Calu3 (cell line): ENCODE data around the gene CD70. TPM values are rescaled to one million over a fixed set of nuclear protein-coding genes. Genes with fewer than 3 reads are reported as not detected.

Source experiments
- BruUV-seq: library from RNA; stranded (reverse); fragments of 400-500 nt; replicated peaks from 2 replicates; lab custom pipeline; 2021; lab: Mats Ljungman, UMichigan
- CTCF ChIA-PET: fragments of 300-600 bp; sonication (Branson Sonifier 250); formaldehyde crosslinking; loops from one replicate; lab custom pipeline; 2022; ENCODE audit warnings: antibody characterized with exemption; lab: Charles Lee
- DNase-seq: peaks from one replicate; pipeline ENCODE4 v3.0.0; 2022
- H3K27ac Mint-ChIP-seq: one replicate; pipeline ENCODE4 v1.8.0; 2022; ENCODE audit warnings: mixed read lengths; ENCODE audit not compliant: unreplicated experiment
- H3K27me3 Mint-ChIP-seq: one replicate; pipeline ENCODE4 v1.8.0; 2022; ENCODE audit warnings: mixed read lengths; ENCODE audit not compliant: unreplicated experiment
- H3K36me3 Mint-ChIP-seq: one replicate; pipeline ENCODE4 v1.8.0; 2022; ENCODE audit warnings: mild to moderate bottlenecking, moderate library complexity, mixed read lengths; ENCODE audit not compliant: insufficient read depth, unreplicated experiment
- H3K4me1 Mint-ChIP-seq: one replicate; pipeline ENCODE4 v1.8.0; 2022; ENCODE audit warnings: mild to moderate bottlenecking, low read depth, mixed read lengths; ENCODE audit not compliant: unreplicated experiment
- H3K4me3 Mint-ChIP-seq: one replicate; pipeline ENCODE4 v1.8.0; 2022; ENCODE audit warnings: mild to moderate bottlenecking, low read depth, moderate library complexity, mixed read lengths; ENCODE audit not compliant: unreplicated experiment
- H3K9me3 Mint-ChIP-seq: one replicate; pipeline ENCODE4 v1.8.0; 2022; ENCODE audit warnings: low read depth, mixed read lengths; ENCODE audit not compliant: unreplicated experiment
- CTCF ChIP-seq: fragments of 200-600 bp; IDR thresholded peaks from one replicate; pipeline ENCODE4 v1.8.0; 2022; ENCODE audit warnings: antibody characterized with exemption; ENCODE audit not compliant: unreplicated experiment
- intact Hi-C: fragments of 100-400 bp; cut with micrococcal nuclease; formaldehyde crosslinking; loops from one replicate; pipeline ENCODE4 v1.10.0; 2022; ENCODE audit not compliant: unreplicated experiment
- total RNA-seq: library from RNA; stranded (reverse); gene quantifications from 2 replicates; pipeline ENCODE4 v1.2.3, GENCODE V29; 2022

CD70 gene
- total RNA-seq, 1 experiment from 2014 or later = 0.68 TPM

- Mint-ChIP-seq H3K4me1 (no peaks in the 10 kb centered on the region), H3K36me3 (no peaks in the 10 kb centered on the region), H3K27ac (no peak overlapping the region), H3K27me3 (no peaks in the 10 kb centered on the region), H3K9me3 (no peaks in the 10 kb centered on the region), H3K4me3 (no peak overlapping the region)
- intact Hi-C loops = no loop called here
- CTCF ChIA-PET = no interaction called here
- TF ChIP-seq CTCF = no peak
- no TSS peak for BruUV-seq
- no peak for DNase-seq
Measured at GRCh38 chr19:6540918-6541689, 49.8 kb downstream of the CD70 start.

GRCh38 chr19:6539514-6539913 lies 51.4 kb downstream of the CD70 start:
- DNase-seq = no peak
- Mint-ChIP-seq H3K4me3 (no peak overlapping the region), H3K36me3 (no peaks in the 10 kb centered on the region), H3K4me1 (no peaks in the 10 kb centered on the region), H3K27ac (no peak overlapping the region), H3K27me3 (no peaks in the 10 kb centered on the region), H3K9me3 (no peaks in the 10 kb centered on the region)
- BruUV-seq = no TSS peak
- TF ChIP-seq CTCF = no peak
- CTCF ChIA-PET = no interaction called here
- intact Hi-C loops = no loop called here

Other genes with a start within 250 kb of the CD70 start
- 50.4 and 53.4 TPM in 2 replicates for gene CLPP, start 229.6 kb downstream of the CD70 start, total RNA-seq
- gene ALKBH7, start 218.4 kb downstream of the CD70 start, total RNA-seq = 25.9 and 27.2 TPM in 2 replicates
- 1.7 and 2.4 TPM in 2 replicates for gene PSPN, start 215.2 kb downstream of the CD70 start, total RNA-seq
- gene GTF2F1, start 198.0 kb downstream of the CD70 start, total RNA-seq = 39.2 and 40.9 TPM in 2 replicates
- 297 and 307 TPM in 2 replicates for gene KHSRP, start 166.3 kb downstream of the CD70 start, total RNA-seq
- 1.4 and 2.9 TPM in 2 replicates for gene SLC25A41, start 157.4 kb downstream of the CD70 start, total RNA-seq
- gene SLC25A23, start 131.4 kb downstream of the CD70 start, total RNA-seq = 67.6 and 78.7 TPM in 2 replicates
- 45.6 and 47.6 TPM in 2 replicates for gene CRB3, start 126.9 kb downstream of the CD70 start, total RNA-seq
- gene DENND1C, start 109.4 kb downstream of the CD70 start, total RNA-seq = not detected in 2 replicates
- 1.4 and 1.5 TPM in 2 replicates for gene TUBB4A, start 88.8 kb downstream of the CD70 start, total RNA-seq
- gene TNFSF9, start 60.1 kb downstream of the CD70 start, total RNA-seq = 0.92 and 1.6 TPM in 2 replicates
- gene TNFSF14, start 79.0 kb upstream of the CD70 start, total RNA-seq = 4.3 TPM in 2 replicates
- gene C3, start 129.5 kb upstream of the CD70 start, total RNA-seq = 517 and 658 TPM in 2 replicates
- 67.7 and 69.0 TPM in 2 replicates for gene GPR108, start 146.4 kb upstream of the CD70 start, total RNA-seq
- gene TRIP10, start 148.5 kb upstream of the CD70 start, total RNA-seq = 86.0 and 95.8 TPM in 2 replicates
- 62.0 and 64.0 TPM in 2 replicates for gene SH2D3A, start 176.3 kb upstream of the CD70 start, total RNA-seq
- 0.28 and 0.37 TPM in 2 replicates for gene VAV1, start 181.6 kb upstream of the CD70 start, total RNA-seq